Mesenchymal stem cell (in vitro differentiated cells and primary cell): ENCODE results near the gene LINGO3.

ENCODE experiments used
- DNase-seq: peaks from one replicate; pipeline ENCODE4 v3.0.0-alpha.2; 2013
- H2AFZ ChIP-seq: one replicate; pipeline ENCODE4 v1.6.1; 2013; ENCODE audit warnings: low read depth, mild to moderate bottlenecking, control low read depth, inconsistent platforms, low read length, moderate library complexity
- H2AK5ac ChIP-seq: 2 replicates; pipeline ENCODE4 v1.6.1; 2013; ENCODE audit warnings: low read length, moderate library complexity, mild to moderate bottlenecking, inconsistent platforms; ENCODE audit not compliant: severe bottlenecking
- H2BK120ac ChIP-seq: one replicate; pipeline ENCODE4 v1.6.1; 2013; ENCODE audit warnings: low read depth, mild to moderate bottlenecking, inconsistent platforms, low read length, moderate library complexity
- H2BK12ac ChIP-seq, 2 experiments: one replicate each; pipeline ENCODE4 v1.6.1; 2013; ENCODE audit warnings: inconsistent platforms in 2 of 2, low read length in 2 of 2, mild to moderate bottlenecking in 2 of 2, moderate library complexity in 2 of 2, control low read depth in 1 of 2
- H2BK15ac ChIP-seq: one replicate; pipeline ENCODE4 v1.6.1; 2013; ENCODE audit warnings: mild to moderate bottlenecking, low read depth, inconsistent platforms; ENCODE audit not compliant: poor library complexity, severe bottlenecking
- H2BK5ac ChIP-seq: 2 replicates; pipeline ENCODE4 v1.6.1; 2013; ENCODE audit warnings: low read depth, mild to moderate bottlenecking, low read length, control low read depth, inconsistent platforms; ENCODE audit not compliant: poor library complexity, severe bottlenecking
- H3K14ac ChIP-seq, 2 experiments: one replicate each; pipeline ENCODE4 v1.6.1; 2013; ENCODE audit warnings: inconsistent platforms in 2 of 2, low read length in 2 of 2, control low read depth in 1 of 2, mild to moderate bottlenecking in 1 of 2, moderate library complexity in 1 of 2
- H3K18ac ChIP-seq, 2 experiments: one replicate each; pipeline ENCODE4 v1.6.1; 2013; ENCODE audit warnings: inconsistent platforms in 2 of 2, low read length in 2 of 2, control low read depth in 1 of 2, low read depth in 1 of 2, mild to moderate bottlenecking in 1 of 2
- H3K23ac ChIP-seq, 2 experiments: one replicate each; pipeline ENCODE4 v1.6.1; 2013; ENCODE audit warnings: inconsistent platforms in 2 of 2, low read length in 2 of 2, mild to moderate bottlenecking in 2 of 2, moderate library complexity in 2 of 2, control low read depth in 1 of 2
- H3K27ac ChIP-seq: 2 replicates; pipeline ENCODE4 v1.5.1; 2013; ENCODE audit warnings: mild to moderate bottlenecking, moderate library complexity, low read length, control low read depth, inconsistent platforms; ENCODE audit not compliant: poor library complexity, severe bottlenecking
- H3K27me3 ChIP-seq, 2 experiments: 2 replicates each; pipeline versions ENCODE4 v1.6.1 to v1.7.0; 2013; ENCODE audit warnings: low read length in 2 of 2, mild to moderate bottlenecking in 2 of 2, moderate library complexity in 2 of 2, control low read depth in 1 of 2, inconsistent platforms in 1 of 2; ENCODE audit not compliant: control insufficient read depth in 1 of 2, insufficient read depth in 1 of 2
- H3K36me3 ChIP-seq, 2 experiments: 2 replicates each; pipeline versions ENCODE4 v1.6.1 to v1.7.0; 2013; ENCODE audit warnings: low read length in 2 of 2, control low read depth in 1 of 2, inconsistent platforms in 1 of 2, low read depth in 1 of 2, mild to moderate bottlenecking in 1 of 2; ENCODE audit not compliant: insufficient read depth in 2 of 2, control insufficient read depth in 1 of 2
- H3K4ac ChIP-seq, 2 experiments: one replicate each; pipeline ENCODE4 v1.6.1; 2013; ENCODE audit warnings: inconsistent platforms in 2 of 2, low read length in 2 of 2, mild to moderate bottlenecking in 2 of 2, moderate library complexity in 2 of 2, control low read depth in 1 of 2, low read depth in 1 of 2
- H3K4me1 ChIP-seq: 2 replicates; pipeline ENCODE4 v1.6.1; 2013; ENCODE audit warnings: low read depth, low read length, control low read depth; ENCODE audit not compliant: control insufficient read depth, insufficient read depth
- H3K4me2 ChIP-seq: 2 replicates; pipeline ENCODE4 v1.6.1; 2013; ENCODE audit warnings: low read length, mild to moderate bottlenecking, inconsistent platforms; ENCODE audit not compliant: poor library complexity, severe bottlenecking
- H3K4me3 ChIP-seq, 2 experiments: 2 replicates each; pipeline versions ENCODE4 v1.5.1 to v1.7.0; 2013; ENCODE audit warnings: low read length in 2 of 2, mild to moderate bottlenecking in 2 of 2, control low read depth in 1 of 2, low read depth in 1 of 2; ENCODE audit not compliant: insufficient read depth in 1 of 2
- H3K79me1 ChIP-seq: replicated peaks from 2 replicates; pipeline ENCODE4 v1.6.1; 2013; ENCODE audit warnings: mild to moderate bottlenecking, control low read depth, low read length, inconsistent platforms; ENCODE audit not compliant: poor library complexity, severe bottlenecking
- H3K9ac ChIP-seq: 2 replicates; pipeline ENCODE4 v1.7.0; 2013; ENCODE audit warnings: mild to moderate bottlenecking, low read length, moderate library complexity
- H3K9me3 ChIP-seq: 2 replicates; pipeline ENCODE4 v1.7.0; 2013; ENCODE audit warnings: mild to moderate bottlenecking, low read length; ENCODE audit not compliant: control insufficient read depth
- H4K8ac ChIP-seq: one replicate; pipeline ENCODE4 v1.6.1; 2013; ENCODE audit warnings: inconsistent platforms, mild to moderate bottlenecking, low read length, moderate library complexity
- H4K91ac ChIP-seq: one replicate; pipeline ENCODE4 v1.6.1; 2013; ENCODE audit warnings: mild to moderate bottlenecking, low read length, inconsistent platforms
- WGBS: methylation state at CpG from one replicate; pipeline ENCODE4 v1.1.7; 2013; ENCODE audit warnings: mixed read lengths; 5-methylcytosine and 5-hydroxymethylcytosine counted together

Gene LINGO3

GRCh38 chr19:2320939-2321338 is 13.0 kb upstream of the LINGO3 start:
- H3K4me3 ChIP-seq = no peak overlapping the region
- no peak overlapping the region for H3K23ac ChIP-seq
- no peak overlapping the region for H3K4ac ChIP-seq
- H2AFZ ChIP-seq = no peak overlapping the region
- no peaks in the 10 kb centered on the region for H3K9me3 ChIP-seq
- peaks cover 28 to 50% of the 10 kb centered on the region in 2 experiments for H3K36me3 ChIP-seq
- no peak overlapping the region for H4K8ac ChIP-seq
- no peaks in the 10 kb centered on the region for H3K27me3 ChIP-seq
- no peak overlapping the region for H3K4me2 ChIP-seq
- no peak overlapping the region for H2BK15ac ChIP-seq
- H2BK120ac ChIP-seq = no peak overlapping the region
- H3K4me1 ChIP-seq = peaks cover 20% of the 10 kb centered on the region
- 89% methylated on average over 12 of the region's 12 CpGs for WGBS
- no peak overlapping the region for H2BK12ac ChIP-seq
- H3K14ac ChIP-seq = no peak overlapping the region
- H2BK5ac ChIP-seq = no peak overlapping the region
- no peak overlapping the region for H2AK5ac ChIP-seq
- no peak overlapping the region for H4K91ac ChIP-seq
- H3K79me1 ChIP-seq = peaks cover 18% of the 10 kb centered on the region
- no peak overlapping the region for H3K9ac ChIP-seq
- no peak overlapping the region for H3K18ac ChIP-seq
- no peak for DNase-seq
- H3K27ac ChIP-seq = no peak overlapping the region

GRCh38 chr19:2320049-2320448 is 12.1 kb upstream of the LINGO3 start:
- Histone ChIP-seq H3K14ac (no peak overlapping the region), H3K4me3 (no peak overlapping the region), H3K4me2 (no peak overlapping the region), H3K4me1 (peaks cover 14% of the 10 kb centered on the region), H2BK5ac (no peak overlapping the region), H3K27me3 (no peaks in the 10 kb centered on the region), H3K79me1 (peaks cover 10% of the 10 kb centered on the region), H3K9me3 (peaks cover 3% of the 10 kb centered on the region), H3K27ac (no peak overlapping the region), H3K4ac (no peak overlapping the region), H2AFZ (no peak overlapping the region), H3K18ac (no peak overlapping the region), H3K36me3 (peaks cover 24 to 41% of the 10 kb centered on the region in 2 experiments), H3K23ac (no peak overlapping the region), H2AK5ac (no peak overlapping the region), H2BK12ac (no peak overlapping the region), H2BK15ac (no peak overlapping the region), H3K9ac (no peak overlapping the region), H2BK120ac (no peak overlapping the region), H4K91ac (no peak overlapping the region), H4K8ac (no peak overlapping the region)
- no peak for DNase-seq
- WGBS = 82% methylated on average over 11 of the region's 12 CpGs

- Histone ChIP-seq H4K8ac (no peak overlapping the region), H3K4me2 (no peak overlapping the region), H2BK12ac (no peak overlapping the region), H2BK5ac (no peak overlapping the region), H3K27me3 (no peaks in the 10 kb centered on the region), H3K9ac (no peak overlapping the region), H3K23ac (no peak overlapping the region), H2AFZ (no peak overlapping the region), H3K27ac (no peak overlapping the region), H3K4me3 (no peak overlapping the region), H3K4me1 (peaks cover 9% of the 10 kb centered on the region), H3K14ac (no peak overlapping the region), H3K36me3 (peaks cover 19 to 36% of the 10 kb centered on the region in 2 experiments), H4K91ac (no peak overlapping the region), H3K79me1 (peaks cover 6% of the 10 kb centered on the region), H3K4ac (no peak overlapping the region), H3K18ac (no peak overlapping the region), H3K9me3 (peaks cover 8% of the 10 kb centered on the region), H2BK15ac (no peak overlapping the region), H2BK120ac (no peak overlapping the region), H2AK5ac (no peak overlapping the region)
- WGBS = 93% methylated on average over 20 of the region's 20 CpGs
- DNase-seq = no peak
These were observed 11.6 kb upstream of the LINGO3 start for GRCh38 chr19:2319551-2319950.

GRCh38 chr19:2318923-2319322 is 11.0 kb upstream of the LINGO3 start:
- H3K14ac ChIP-seq = no peak overlapping the region
- no peak overlapping the region for H3K18ac ChIP-seq
- DNase-seq = no peak
- H3K27ac ChIP-seq = no peak overlapping the region
- no peak overlapping the region for H2BK12ac ChIP-seq
- H3K9ac ChIP-seq = no peak overlapping the region
- H3K4ac ChIP-seq = no peak overlapping the region
- no peak overlapping the region for H3K23ac ChIP-seq
- WGBS = 97% methylated on average over 3 of the region's 6 CpGs
- no peak overlapping the region for H4K91ac ChIP-seq
- no peak overlapping the region for H2AK5ac ChIP-seq
- H2BK120ac ChIP-seq = no peak overlapping the region
- peaks cover 4% of the 10 kb centered on the region for H3K4me1 ChIP-seq
- peaks cover 11% of the 10 kb centered on the region for H3K9me3 ChIP-seq
- peaks cover 6% of the 10 kb centered on the region for H3K79me1 ChIP-seq
- no peak overlapping the region for H2BK15ac ChIP-seq
- no peak overlapping the region for H3K4me3 ChIP-seq
- no peak overlapping the region for H2BK5ac ChIP-seq
- no peaks in the 10 kb centered on the region for H3K27me3 ChIP-seq
- H4K8ac ChIP-seq = no peak overlapping the region
- H3K4me2 ChIP-seq = no peak overlapping the region
- no peak overlapping the region for H2AFZ ChIP-seq
- peaks cover 14 to 31% of the 10 kb centered on the region in 2 experiments for H3K36me3 ChIP-seq
